ENCODE measurements around the gene PTRHD1.

Gene PTRHD1

GRCh38 chr2:24828238-24828996 lies 35.2 kb upstream of the PTRHD1 start:
- DNase-seq: no peak

- DNase-seq: peak; percentile 53 to 77
Observed at GRCh38 chr2:24827321-24828237, 34.4 kb upstream of the PTRHD1 start.

- no peak for DNase-seq
Observed at GRCh38 chr2:24826773-24827145, 33.6 kb upstream of the PTRHD1 start.

GRCh38 chr2:24825883-24826772 lies 32.9 kb upstream of the PTRHD1 start:
- DNase-seq: no peak

GRCh38 chr2:24824966-24825882 lies 32.0 kb upstream of the PTRHD1 start:
- peak in 1 of 2 experiments; percentile 19 for DNase-seq

- DNase-seq: no peak
Observed at GRCh38 chr2:24824071-24824588, 30.9 kb upstream of the PTRHD1 start.

- no peak for DNase-seq
Observed at GRCh38 chr2:24822049-24822706, 29.0 kb upstream of the PTRHD1 start.

- no peak for DNase-seq
Observed at GRCh38 chr2:24821433-24821891, 28.3 kb upstream of the PTRHD1 start.

GRCh38 chr2:24820598-24821432 lies 27.6 kb upstream of the PTRHD1 start:
- DNase-seq: no peak

GRCh38 chr2:24820175-24820513 lies 27.0 kb upstream of the PTRHD1 start:
- DNase-seq: no peak

GRCh38 chr2:24819442-24820174 lies 26.4 kb upstream of the PTRHD1 start:
- no peak for DNase-seq

GRCh38 chr2:24818721-24819167 lies 25.6 kb upstream of the PTRHD1 start:
- DNase-seq: no peak

GRCh38 chr2:24816884-24817283 lies 23.7 kb upstream of the PTRHD1 start:
- no peak for DNase-seq

- DNase-seq: no peak
Observed at GRCh38 chr2:24816404-24816803, 23.2 kb upstream of the PTRHD1 start.

- DNase-seq: no peak
Observed at GRCh38 chr2:24815171-24815570, 22.0 kb upstream of the PTRHD1 start.

- no peak for DNase-seq
Observed at GRCh38 chr2:24814516-24814915, 21.3 kb upstream of the PTRHD1 start.

- DNase-seq: no peak
Observed at GRCh38 chr2:24813691-24814137, 20.5 kb upstream of the PTRHD1 start.

GRCh38 chr2:24809316-24810007 lies 16.3 kb upstream of the PTRHD1 start:
- no peak for DNase-seq

- no peak for DNase-seq
Observed at GRCh38 chr2:24806661-24807036, 13.5 kb upstream of the PTRHD1 start.

Measured in NCI-H446 (cell line).